SW 1271 (cell line): Measurements from ENCODE around the gene SLC36A2.

Experiments
- DNase-seq, 2 experiments: peaks; one replicate each; lab custom pipeline; 2025; lab: John Stamatoyannopoulos, UW

The SLC36A2 gene

DNA sequence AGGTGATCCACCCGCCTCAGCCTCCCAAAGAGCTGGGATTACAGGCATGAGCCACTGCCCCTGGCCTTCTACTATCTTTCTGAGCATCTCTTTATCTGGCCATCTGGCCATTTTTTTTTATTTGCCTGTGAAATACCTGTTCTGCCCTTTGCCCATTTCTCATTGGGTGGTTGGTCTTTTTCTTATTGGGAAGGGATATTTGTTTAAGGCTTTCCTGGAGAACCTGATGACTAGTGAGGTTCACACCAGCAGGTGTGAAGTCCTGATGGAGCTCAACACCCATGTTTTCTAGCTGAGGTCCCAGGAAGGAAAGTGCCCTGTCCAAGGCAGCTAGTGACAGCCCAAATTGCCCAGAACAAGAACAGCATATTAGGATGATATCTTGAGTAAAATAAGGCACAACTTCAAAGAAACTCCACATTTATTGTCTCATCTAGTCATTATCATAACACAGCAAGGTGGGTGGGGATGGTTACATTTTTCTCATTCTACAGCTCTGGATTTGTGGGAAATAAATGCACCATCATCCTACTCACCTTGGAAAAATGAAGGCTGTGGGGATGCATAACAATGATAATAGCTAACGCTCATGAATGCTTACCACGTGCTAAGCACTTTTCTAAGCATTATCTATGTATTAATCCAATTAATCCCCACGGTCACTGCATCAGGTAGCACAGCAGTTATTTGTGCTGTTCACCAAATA is 64.1 kb downstream of the SLC36A2 start:
- DNase-seq, result no peak

DNA sequence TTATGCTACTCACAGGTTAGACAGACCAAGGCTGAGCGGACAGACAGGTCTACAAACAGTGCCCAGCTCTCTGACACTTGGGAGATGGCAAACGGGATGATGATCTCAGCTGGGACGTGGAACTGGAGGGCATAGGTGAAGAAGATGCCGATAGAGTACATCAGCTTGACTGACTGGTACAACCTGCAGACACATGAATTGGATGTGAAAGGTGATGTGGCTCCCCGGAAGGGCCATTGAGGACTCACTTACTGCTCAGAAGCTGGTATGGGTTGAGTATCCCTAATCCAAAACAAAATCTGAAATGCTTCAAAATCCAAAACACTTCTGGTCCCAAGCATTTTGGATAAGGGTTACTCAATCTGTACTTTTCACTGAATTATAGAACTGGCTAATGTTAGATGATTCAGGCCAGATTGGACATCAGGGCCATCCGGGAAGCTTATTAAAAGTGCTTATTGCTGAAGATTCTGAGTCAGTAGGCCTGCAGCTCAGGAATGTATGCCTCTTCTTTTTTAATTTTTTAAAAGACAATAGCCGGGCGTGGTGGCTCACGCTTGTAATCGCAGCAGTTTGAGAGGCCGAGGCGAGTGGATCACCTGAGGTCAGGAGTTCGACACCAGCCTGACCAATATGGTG is 66.2 kb downstream of the SLC36A2 start:
- no peak for DNase-seq

DNA sequence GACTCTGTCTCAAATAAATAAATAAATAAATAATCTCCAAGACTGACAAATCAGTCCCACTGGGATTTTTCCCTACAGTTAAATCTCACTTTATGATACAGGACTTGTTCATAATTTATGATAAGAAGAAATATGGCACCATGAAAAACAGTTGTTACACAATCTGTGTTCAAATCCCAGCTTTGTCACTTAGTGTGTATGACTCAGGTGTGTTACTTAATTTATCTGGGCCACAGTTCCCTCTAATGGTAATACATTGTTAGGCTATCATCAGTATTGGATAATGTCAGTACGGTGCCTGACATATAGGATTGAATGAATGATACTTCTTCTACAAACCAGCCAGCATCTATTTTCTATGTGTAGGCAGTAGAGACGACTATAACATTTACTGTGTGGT is 66.9 kb downstream of the SLC36A2 start:
- DNase-seq, result no peak

DNA sequence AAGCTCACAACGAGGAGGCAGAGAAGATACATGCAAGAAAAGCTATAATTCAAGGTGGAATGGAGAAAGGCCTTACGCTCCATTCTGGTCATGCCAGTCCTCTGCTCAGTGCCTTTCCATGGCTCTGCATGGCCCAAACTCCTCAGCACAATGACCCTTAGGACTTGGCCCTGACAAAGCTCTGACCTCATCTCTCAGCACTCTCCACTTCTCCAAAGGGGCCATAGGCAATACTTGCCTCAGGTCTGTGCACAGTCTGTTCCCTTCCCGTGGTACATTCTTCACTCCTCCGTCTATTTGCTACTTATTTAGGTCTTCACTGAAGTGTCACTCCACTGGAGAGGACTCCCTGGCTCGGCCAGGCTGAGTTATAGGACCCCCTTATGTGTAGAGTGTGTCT is 68.5 kb downstream of the SLC36A2 start:
- DNase-seq, result no peak

DNA sequence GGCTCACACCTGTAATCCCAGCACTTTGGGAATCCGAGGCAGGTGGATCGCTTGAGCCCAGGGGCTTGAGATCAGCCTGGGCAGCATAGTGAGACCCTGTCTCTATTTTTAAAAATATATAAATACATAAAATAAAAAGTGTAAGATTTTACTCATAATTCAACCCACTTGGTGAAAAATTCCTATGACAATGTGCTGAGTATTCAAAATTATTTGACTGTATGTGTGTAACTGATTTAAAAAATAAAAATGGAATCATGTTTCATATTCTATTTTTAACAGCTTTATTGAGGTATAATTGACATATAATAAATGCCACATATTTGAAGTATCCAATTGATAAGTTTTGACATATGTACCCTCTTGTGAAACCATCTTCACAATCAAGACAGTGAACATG is 71.6 kb downstream of the SLC36A2 start:
- no peak for DNase-seq

DNA sequence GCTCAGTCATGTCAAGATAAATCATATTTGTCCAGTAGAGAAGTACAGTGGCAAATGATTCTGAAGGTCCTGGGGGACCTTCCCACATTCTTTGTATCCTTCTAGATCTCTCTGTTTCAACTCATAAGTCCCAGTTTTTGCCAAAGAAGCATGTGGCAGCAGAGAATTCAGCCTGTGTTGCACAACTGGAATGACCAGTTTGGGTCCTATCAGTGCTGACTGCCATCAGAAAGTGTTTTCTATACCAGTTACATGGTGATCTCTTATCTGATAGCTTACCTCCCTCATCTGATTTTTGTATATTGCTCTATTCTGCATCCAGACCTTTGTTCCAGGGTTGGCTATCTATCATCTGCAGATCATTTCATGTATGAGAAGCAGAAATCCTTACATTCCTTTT is 72.7 kb downstream of the SLC36A2 start:
- DNase-seq, result no peak

DNA sequence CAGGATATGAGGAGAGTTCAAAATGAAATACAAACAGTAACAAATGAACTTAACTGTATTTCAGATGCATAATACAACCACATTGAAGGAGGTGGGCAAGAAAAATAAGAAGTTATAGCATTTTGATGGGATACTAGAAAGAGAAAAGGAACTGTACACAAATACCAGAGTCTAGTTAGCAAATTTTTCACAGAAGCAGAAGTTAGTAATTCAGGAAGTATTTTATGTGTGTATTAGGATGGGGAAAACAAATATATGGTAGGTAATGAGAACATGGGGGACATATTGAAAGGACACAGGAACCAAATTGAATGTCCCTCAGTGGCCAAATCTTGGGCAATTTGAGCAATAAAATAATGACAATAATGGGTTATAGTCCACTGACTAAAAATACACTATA is 76.0 kb downstream of the SLC36A2 start:
- no peak for DNase-seq

DNA sequence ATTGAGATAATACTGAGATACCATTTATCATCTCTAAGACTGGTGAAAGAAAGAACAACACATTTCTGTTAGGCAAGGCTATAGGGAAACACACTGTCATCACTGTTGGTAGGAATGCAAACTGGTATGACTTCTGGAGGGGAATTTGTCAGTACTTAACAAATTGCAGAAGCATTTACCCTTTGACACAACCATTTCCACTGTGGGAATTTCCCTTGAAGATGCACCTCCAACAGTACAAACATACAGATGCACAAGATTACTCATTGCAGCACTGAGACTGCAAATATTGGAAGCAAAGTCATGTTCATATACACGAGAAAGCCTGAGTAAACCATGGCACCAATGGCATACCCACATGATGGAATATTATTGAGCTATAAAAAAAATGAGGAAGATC is 76.8 kb downstream of the SLC36A2 start:
- DNase-seq, result no peak

DNA sequence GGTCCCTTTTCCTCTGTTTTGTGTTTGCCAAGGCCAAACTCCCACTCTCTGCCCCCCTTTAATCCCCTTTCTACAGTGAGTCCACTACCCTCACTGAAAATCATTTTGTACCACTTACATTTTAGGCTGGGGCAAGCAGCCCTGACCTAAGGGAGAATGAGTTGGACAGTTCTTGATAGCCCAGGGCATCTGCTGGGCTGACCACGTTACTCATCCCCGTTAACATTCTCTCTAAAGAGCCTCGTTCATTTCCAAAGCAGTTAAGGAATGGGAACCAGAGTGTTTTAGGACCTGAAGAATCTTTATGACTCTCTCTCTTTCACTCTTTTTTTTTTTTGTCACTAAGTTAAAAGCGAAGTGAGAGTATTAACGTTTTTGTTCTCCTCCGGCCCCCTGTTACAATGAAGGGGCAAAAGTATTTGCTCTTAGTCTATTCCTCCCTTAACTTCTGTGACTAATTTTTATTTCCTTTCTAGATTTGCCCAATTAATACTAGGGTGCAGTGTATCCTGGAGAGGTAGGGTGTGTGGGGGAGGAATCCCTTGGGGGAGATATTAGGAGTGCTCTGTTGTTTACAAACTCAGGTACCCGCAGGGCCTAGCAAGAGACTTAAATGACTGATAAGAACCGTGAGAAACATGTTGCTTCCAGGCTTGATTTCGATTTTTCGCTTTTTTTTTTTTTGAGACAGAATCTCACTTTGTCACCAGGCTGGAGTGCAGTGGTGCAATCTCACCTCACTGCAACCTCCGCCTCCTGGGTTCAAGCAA is 79.7 kb downstream of the SLC36A2 start:
- no peak for DNase-seq
